Mammary epithelial cell (primary cell): Measurements from ENCODE around the gene FKBP11.

Experiments used
- EZH2 ChIP-seq: IDR thresholded peaks from 2 replicates; pipeline ENCODE4 v1.6.1; 2012; ENCODE audit warnings: low read length, inconsistent platforms, borderline replicate concordance
- TF ChIP-seq, protein P1 (sequence below), 2 donors: IDR thresholded peaks in 1 of 2; conservative IDR thresholded peaks in 1 of 2; 2 replicates each; pipeline ENCODE4 v1.5.1; 2011 to 2012; ENCODE audit warnings: inconsistent platforms in 2 of 2, low read length in 2 of 2, mild to moderate bottlenecking in 2 of 2, control low read depth in 1 of 2, low read depth in 1 of 2; ENCODE audit not compliant: insufficient read depth in 1 of 2; ENCODE audit errors: extremely low read depth in 1 of 2

- TF ChIP-seq, protein P1, sequence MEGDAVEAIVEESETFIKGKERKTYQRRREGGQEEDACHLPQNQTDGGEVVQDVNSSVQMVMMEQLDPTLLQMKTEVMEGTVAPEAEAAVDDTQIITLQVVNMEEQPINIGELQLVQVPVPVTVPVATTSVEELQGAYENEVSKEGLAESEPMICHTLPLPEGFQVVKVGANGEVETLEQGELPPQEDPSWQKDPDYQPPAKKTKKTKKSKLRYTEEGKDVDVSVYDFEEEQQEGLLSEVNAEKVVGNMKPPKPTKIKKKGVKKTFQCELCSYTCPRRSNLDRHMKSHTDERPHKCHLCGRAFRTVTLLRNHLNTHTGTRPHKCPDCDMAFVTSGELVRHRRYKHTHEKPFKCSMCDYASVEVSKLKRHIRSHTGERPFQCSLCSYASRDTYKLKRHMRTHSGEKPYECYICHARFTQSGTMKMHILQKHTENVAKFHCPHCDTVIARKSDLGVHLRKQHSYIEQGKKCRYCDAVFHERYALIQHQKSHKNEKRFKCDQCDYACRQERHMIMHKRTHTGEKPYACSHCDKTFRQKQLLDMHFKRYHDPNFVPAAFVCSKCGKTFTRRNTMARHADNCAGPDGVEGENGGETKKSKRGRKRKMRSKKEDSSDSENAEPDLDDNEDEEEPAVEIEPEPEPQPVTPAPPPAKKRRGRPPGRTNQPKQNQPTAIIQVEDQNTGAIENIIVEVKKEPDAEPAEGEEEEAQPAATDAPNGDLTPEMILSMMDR (conservative IDR thresholded peaks at IDR 0.05 in 1 of 2, IDR thresholded peaks at IDR 0.05 in 1 of 2; ENCODE audit: extremely low read depth in 1 of 2, insufficient read depth in 1 of 2, low read depth in 1 of 2, low read length in 2 of 2) = peak; percentile 60
- TF ChIP-seq EZH2 = no peak
These were observed 532 bp downstream of the FKBP11 start for GRCh38 chr12:48924617-48925303.
